K562 (cell line): ENCODE data around the gene IL11. TPM values are rescaled to one million over a fixed set of nuclear protein-coding genes. Genes with fewer than 3 reads are reported as not detected.
"Not testable (repeated sequence)": the region's sequence is repeated elsewhere in the genome, so short reads cannot be mapped to it uniquely, and the experiment has no call there.

Source experiments
- ATAC-seq: fragments of 200-7000 bp; cut with Tn5 transposase; 3 replicates; pipeline ENCODE4 v1.9.1; 2020; ENCODE audit warnings: moderate library complexity
- BruUV-seq: library from RNA; stranded (reverse); fragments of 400-500 nt; replicated peaks from 2 replicates; lab custom pipeline; 2021; lab: Mats Ljungman, UMichigan
- CTCF ChIA-PET: fragments of 300-600 bp; formaldehyde crosslinking; extraction: SDS; loops from one replicate; lab custom pipeline; 2021; ENCODE audit warnings: low intra/inter-chr PET ratio; lab: Yijun Ruan, JAX
- POLR2A ChIA-PET: fragments of 300-600, 350-650 bp; sonication (Branson Sonifier 250); formaldehyde crosslinking; extraction: SDS; loops from one replicate; lab custom pipeline; 2021; ENCODE audit warnings: antibody characterized with exemption, inconsistent platforms; lab: Yijun Ruan, JAX
- DNase-seq, 4 experiments: peaks; one replicate each; pipeline versions ENCODE4 v3.0.0 to v3.0.0-alpha.2; 2011 to 2018; ENCODE audit warnings: low spot score in 3 of 4, mixed read lengths in 3 of 4; ENCODE audit errors: extremely low read depth in 1 of 4
- FAIRE-seq: peaks from 2 replicates; lab custom pipeline; 2011; peaks lifted over from hg19 to GRCh38; lab: Jason Lieb, UNC
- H2AFZ ChIP-seq: 2 replicates; pipeline ENCODE4 v1.6.0; 2011; ENCODE audit warnings: low read depth, low read length, control low read depth, inconsistent platforms
- H3K27ac ChIP-seq: fragments of 200-600 bp; 3 replicates; pipeline ENCODE4 v1.8.0; 2011; ENCODE audit warnings: low read depth, mild to moderate bottlenecking, control low read depth, inconsistent platforms, low read length, moderate library complexity, mixed read lengths; ENCODE audit errors: extremely low read depth
- H3K27me3 ChIP-seq, 2 experiments: fragments of 300-600 bp in 1 of 2; 2 replicates in 1 of 2; 3 replicates in 1 of 2; pipeline versions ENCODE4 v1.6.0 to v1.8.0; 2011; ENCODE audit warnings: inconsistent platforms in 2 of 2, low read length in 2 of 2, mild to moderate bottlenecking in 1 of 2, mixed read lengths in 1 of 2, moderate library complexity in 1 of 2; ENCODE audit not compliant: control insufficient read depth in 2 of 2, insufficient read depth in 2 of 2
- H3K36me3 ChIP-seq: fragments of 300-600 bp; 3 replicates; pipeline ENCODE4 v1.8.0; 2011; ENCODE audit warnings: mild to moderate bottlenecking, low read length, inconsistent platforms; ENCODE audit not compliant: control insufficient read depth, insufficient read depth
- H3K4me1 ChIP-seq, 2 experiments: fragments of 200-600 bp in 1 of 2; replicated peaks in 1 of 2; 2 replicates in 1 of 2; 3 replicates in 1 of 2; pipeline versions ENCODE4 v1.5.1 to v1.8.0; 2011; ENCODE audit warnings: inconsistent platforms in 2 of 2, low read length in 2 of 2, mild to moderate bottlenecking in 1 of 2, mixed read lengths in 1 of 2, moderate library complexity in 1 of 2; ENCODE audit not compliant: control insufficient read depth in 2 of 2, insufficient read depth in 2 of 2
- H3K4me2 ChIP-seq: 2 replicates; pipeline ENCODE4 v1.6.1; 2011; ENCODE audit warnings: low read length, control low read depth, inconsistent platforms, mixed read lengths; ENCODE audit not compliant: insufficient read depth
- H3K4me3 ChIP-seq: fragments of 200-600 bp; sonication (generic), shearing (Covaris generic); 2 replicates; pipeline ENCODE4 v1.5.1; 2016; ENCODE audit warnings: control low read depth, inconsistent platforms
- H3K79me2 ChIP-seq: fragments of 200-600 bp; 3 replicates; pipeline ENCODE4 v1.8.0; 2011; ENCODE audit warnings: low read length, inconsistent platforms; ENCODE audit not compliant: control insufficient read depth, insufficient read depth
- H3K9ac ChIP-seq, 2 experiments: 2 replicates each; pipeline versions ENCODE4 v1.6.0 to v1.6.1; 2011; ENCODE audit warnings: low read depth in 2 of 2, low read length in 2 of 2, control low read depth in 1 of 2, inconsistent platforms in 1 of 2, mild to moderate bottlenecking in 1 of 2, mixed read lengths in 1 of 2; ENCODE audit not compliant: insufficient read depth in 1 of 2
- H3K9me1 ChIP-seq: one replicate; pipeline ENCODE4 v1.6.0; 2011; ENCODE audit warnings: inconsistent platforms, mild to moderate bottlenecking, low read length, moderate library complexity; ENCODE audit not compliant: control insufficient read depth, insufficient read depth
- H3K9me3 ChIP-seq: replicated peaks from 2 replicates; pipeline ENCODE4 v1.5.1; 2011; ENCODE audit warnings: low read depth, low read length, inconsistent platforms; ENCODE audit not compliant: control insufficient read depth, insufficient read depth
- H4K20me1 ChIP-seq: replicated peaks from 2 replicates; pipeline ENCODE4 v1.6.1; 2011; ENCODE audit warnings: low read length, inconsistent platforms, mixed read lengths; ENCODE audit not compliant: control insufficient read depth, insufficient read depth
- BCOR ChIP-seq: fragments of 450-650 bp; IDR thresholded peaks from 2 replicates; pipeline ENCODE4 v1.6.1; 2016
- C11orf30 ChIP-seq: fragments of 450-650 bp; IDR thresholded peaks from 2 replicates; pipeline ENCODE4 v1.6.1; 2016; ENCODE audit warnings: low read depth, mild to moderate bottlenecking
- HDAC1 ChIP-seq, 2 experiments: fragments of 450-650 bp; IDR thresholded peaks; 2 replicates each; pipeline ENCODE4 v1.6.1; 2016 to 2017; ENCODE audit warnings: inconsistent platforms in 1 of 2, mild to moderate bottlenecking in 1 of 2, moderate library complexity in 1 of 2
- HLTF ChIP-seq: fragments of 450-650 bp; IDR thresholded peaks from 2 replicates; pipeline ENCODE4 v1.6.1; 2016
- HNRNPL ChIP-seq: fragments of 200-400 bp; formaldehyde crosslinking; IDR thresholded peaks from 2 replicates; pipeline ENCODE4 v1.6.1; 2017; ENCODE audit warnings: low read depth, mild to moderate bottlenecking, low read length
- ID3 ChIP-seq, 2 experiments: fragments of 250-450 bp in 1 of 2; fragments of 450-650 bp in 1 of 2; sonication (Bioruptor Pico) in 1 of 2; IDR thresholded peaks; 2 replicates each; pipeline versions ENCODE4 v1.6.1 to v1.8.0; 2016 to 2021; ENCODE audit warnings: mild to moderate bottlenecking in 2 of 2, moderate library complexity in 2 of 2, missing compliant biosample characterization in 1 of 2, missing genetic modification characterization in 1 of 2
- PML ChIP-seq: IDR thresholded peaks from 2 replicates; pipeline ENCODE4 v1.6.1; 2012; ENCODE audit warnings: low read length, inconsistent platforms
- POLR3A ChIP-seq: IDR thresholded peaks from 2 replicates; pipeline ENCODE4 v1.6.1; 2011; ENCODE audit warnings: borderline replicate concordance, mild to moderate bottlenecking, moderate library complexity; ENCODE audit not compliant: insufficient read length, insufficient read depth; ENCODE audit errors: extremely low read depth
- RBM25 ChIP-seq: fragments of 200-400 bp; formaldehyde crosslinking; IDR thresholded peaks from 2 replicates; pipeline ENCODE4 v1.6.1; 2018; ENCODE audit warnings: low read length, low read depth, moderate library complexity; ENCODE audit not compliant: severe bottlenecking
- SMAD4 ChIP-seq: fragments of 250-450 bp; sonication (Bioruptor Pico); conservative IDR thresholded peaks from 2 replicates; pipeline ENCODE4 v1.8.0; 2021; ENCODE audit warnings: inconsistent platforms, mild to moderate bottlenecking, moderate library complexity
- SRF ChIP-seq, 2 experiments: fragments of 250-450, 450-650 bp in 1 of 2; sonication (Bioruptor Pico) in 1 of 2; sonication (generic) in 1 of 2; formaldehyde crosslinking; IDR thresholded peaks; 2 replicates each; pipeline versions ENCODE4 v1.5.0 to v1.5.1; 2020 to 2022; ENCODE audit warnings: mild to moderate bottlenecking in 1 of 2, missing genetic modification reagents in 1 of 2
- TARDBP ChIP-seq: fragments of 450-650 bp; IDR thresholded peaks from 2 replicates; pipeline ENCODE4 v1.6.1; 2016
- TCF7L2 ChIP-seq: fragments of 150-350 bp; IDR thresholded peaks from 2 replicates; pipeline ENCODE4 v1.6.1; 2016; ENCODE audit warnings: low read depth, mild to moderate bottlenecking, low read length, moderate library complexity
- TRIM28 ChIP-seq: fragments of 450-650 bp; IDR thresholded peaks from 2 replicates; pipeline ENCODE4 v1.6.1; 2017
- USF1 ChIP-seq: sonication (generic); formaldehyde crosslinking; IDR thresholded peaks from 2 replicates; pipeline ENCODE4 v1.9.0; 2022; ENCODE audit warnings: mild to moderate bottlenecking, missing genetic modification reagents
- ZNF121 ChIP-seq: sonication (generic); formaldehyde crosslinking; conservative IDR thresholded peaks from 2 replicates; pipeline ENCODE4 v1.8.0; 2022; ENCODE audit warnings: missing genetic modification reagents
- WGBS: fragments of 100-300 bp; shearing (Covaris generic); methylation state at CpG from one replicate; pipeline ENCODE4 v1.1.6; 2016; ENCODE audit warnings: low coverage, mixed read lengths; ENCODE audit not compliant: insufficient coverage; ENCODE audit errors: missing lambda C conversion rate; 5-methylcytosine and 5-hydroxymethylcytosine counted together
- in situ Hi-C: fragments of 300-500 bp; cut with MboI; formaldehyde crosslinking; loops from 4 replicates; pipeline ENCODE4 v1.15.0; 2018; ENCODE audit warnings: inconsistent platforms, mixed read lengths
- intact Hi-C: fragments of 100-400 bp; cut with micrococcal nuclease; formaldehyde crosslinking; loops from 2 replicates; pipeline ENCODE4 v1.14.2; 2022
- polyA plus RNA-seq, 8 experiments: library from polyadenylated mRNA; depleted of rRNA in 4 of 8; stranded (reverse) in 5 of 8; unstranded in 3 of 8; fragments of >200 nt; fragmentation: Nextera tagmentation in 2 of 8; fragmentation: Illumina TruSeq in 1 of 8; extraction: Ambion mirVana in 2 of 8; extraction: Trizol in 1 of 8; gene quantifications; 2 replicates each; pipeline versions ENCODE4 v1.2.1 to v1.2.3, GENCODE V29; 2011 to 2014; ENCODE audit warnings: inconsistent platforms in 1 of 8, missing spikeins in 1 of 8
- total RNA-seq, 7 experiments: library from RNA; depleted of rRNA in 6 of 7; stranded (reverse); fragments of >200 nt in 6 of 7; fragmentation: Illumina TruSeq in 2 of 7; extraction: Trizol in 2 of 7; gene quantifications; 2 replicates each; pipeline versions ENCODE4 v1.2.1 to v1.2.3, GENCODE V29; 2011 to 2021; ENCODE audit warnings: low replicate concordance in 1 of 7

Gene IL11
- total and polyA plus RNA-seq, 9 of the 15 experiments (the other 6 are each of a cell fraction or from before 2014, with no cell fraction given), result 0.04 to 0.42 (median 0.06) TPM; not detected in 6

- Histone ChIP-seq H3K4me1 (peaks cover 19 to 35% of the 10 kb centered on the region in 2 experiments), H3K36me3 (peaks cover 27% of the 10 kb centered on the region), H3K9me3 (peaks cover 18% of the 10 kb centered on the region), H3K79me2 (peaks cover 33% of the 10 kb centered on the region), H4K20me1 (peaks cover 17% of the 10 kb centered on the region)
- ATAC-seq, DNase-seq, FAIRE-seq, intact Hi-C loops, CTCF ChIA-PET, H3K9ac ChIP-seq, in situ Hi-C loops, BruUV-seq, H3K4me2 ChIP-seq, H2AFZ ChIP-seq, H3K27ac ChIP-seq, H3K9me1 ChIP-seq, H3K27me3 ChIP-seq, H3K4me3 ChIP-seq: not testable (repeated sequence)
- POLR2A ChIA-PET, result interaction anchor here (0.6 to 1.2 kb wide), 4 partner anchors 16 to 525 kb away, joined by 3 to 4 read pairs (median 4); no protein-coding TSS in a partner anchor
- WGBS, result 79% methylated on average over 8 of the region's 8 CpGs
- TF ChIP-seq ZNF121 (CRISPR knock-in tag) (peak; percentile 88), BCOR (peak; percentile 30; the same call in 1 of the 2 replicates)
Measured at GRCh38 chr19:55409179-55409578, 38.9 kb upstream of the IL11 start.

- FAIRE-seq, result no peak
- peaks cover 19 to 37% of the 10 kb centered on the region in 2 experiments for H3K4me1 ChIP-seq
- TF ChIP-seq HLTF (no peak), TARDBP (0 out of 2 replicates have a peak, but pooled peaks have one; percentile 57), SRF (CRISPR knock-in tag; IDR thresholded peaks at IDR 0.05) (no peak), HDAC1 (IDR thresholded peaks at IDR 0.05) (no peak), TCF7L2 (no peak), TRIM28 (peak; percentile 39; the same call in 1 of the 2 replicates), ID3 (CRISPR knock-in tag; IDR thresholded peaks at IDR 0.05) (peak; percentile 60; the same call in 1 of the 2 replicates), ID3 (tag; IDR thresholded peaks at IDR 0.05) (peak; percentile 72; the same call in 1 of the 2 replicates), PML (no peak), SMAD4 (CRISPR knock-in tag) (0 out of 2 replicates have a peak, but pooled peaks have one; percentile 8), USF1 (CRISPR knock-in tag) (no peak), POLR3A (no peak), C11orf30 (no peak), HNRNPL (no peak), RBM25 (no peak)
Measured at GRCh38 chr19:55408533-55408872, 38.2 kb upstream of the IL11 start.

More at GRCh38 chr19:55408533-55408872, 38.2 kb upstream of the IL11 start:
- peaks cover 37% of the 10 kb centered on the region for H3K79me2 ChIP-seq
- H3K9me3 ChIP-seq, result peaks cover 18% of the 10 kb centered on the region
- intact Hi-C loops (no loop called here), in situ Hi-C loops (no loop called here)
- H4K20me1 ChIP-seq, result peaks cover 17% of the 10 kb centered on the region
- peaks cover 6% of the 10 kb centered on the region for H3K9me1 ChIP-seq
- peaks cover 32% of the 10 kb centered on the region for H3K36me3 ChIP-seq
- no peaks in the 10 kb centered on the region for H3K27me3 ChIP-seq
- CTCF ChIA-PET, result no interaction called here
- DNase-seq, result no peak
- peak overlapping the region; percentile 28 for H3K4me3 ChIP-seq
- peak overlapping the region; percentile 96 for H3K4me2 ChIP-seq
- WGBS, result 16% methylated on average over 9 of the region's 9 CpGs
- POLR2A ChIA-PET, result interaction anchor here (0.8 to 1.2 kb wide), 4 partner anchors 20 to 346 kb away, joined by 3 to 8 read pairs (median 4); partner anchors contain the start of gene RDH13
- H3K27ac ChIP-seq, result peak overlapping the region; percentile 100
- peak overlapping the region; percentile 93 to 95 for H3K9ac ChIP-seq
- BruUV-seq, result TSS peak; percentile 96
- peak overlapping the region; percentile 98 for H2AFZ ChIP-seq
- ATAC-seq, result no peak
